Right renal pelvis (tissue), 4 donors: Measurements from ENCODE around the gene SPTSSB. TPM values are rescaled to one million over a fixed set of nuclear protein-coding genes. Genes with fewer than 3 reads are reported as not detected.

ENCODE experiments used
- DNase-seq, 4 donors: peaks; one replicate each; pipeline ENCODE4 v3.0.0-alpha.2; 2013; ENCODE audit warnings: low read depth in 4 of 4, low spot score in 3 of 4, missing footprints in 1 of 4
- polyA plus RNA-seq, 4 donors: library from polyadenylated mRNA; unstranded; fragments of 120-200 nt; gene quantifications; one replicate each; pipeline ENCODE4 v1.2.1, GENCODE V29; 2013; ENCODE audit not compliant: insufficient read length in 4 of 4

The SPTSSB gene
- polyA plus RNA-seq, 4 donors = 2.8 to 10.1 (median 4.8) TPM

GRCh38 chr3:161393310-161393709, 22.0 kb upstream of the SPTSSB start:
- no peak for DNase-seq

GRCh38 chr3:161392853-161393252, 21.5 kb upstream of the SPTSSB start:
- no peak for DNase-seq

GRCh38 chr3:161390200-161390599, 18.9 kb upstream of the SPTSSB start:
- DNase-seq = no peak

DNA sequence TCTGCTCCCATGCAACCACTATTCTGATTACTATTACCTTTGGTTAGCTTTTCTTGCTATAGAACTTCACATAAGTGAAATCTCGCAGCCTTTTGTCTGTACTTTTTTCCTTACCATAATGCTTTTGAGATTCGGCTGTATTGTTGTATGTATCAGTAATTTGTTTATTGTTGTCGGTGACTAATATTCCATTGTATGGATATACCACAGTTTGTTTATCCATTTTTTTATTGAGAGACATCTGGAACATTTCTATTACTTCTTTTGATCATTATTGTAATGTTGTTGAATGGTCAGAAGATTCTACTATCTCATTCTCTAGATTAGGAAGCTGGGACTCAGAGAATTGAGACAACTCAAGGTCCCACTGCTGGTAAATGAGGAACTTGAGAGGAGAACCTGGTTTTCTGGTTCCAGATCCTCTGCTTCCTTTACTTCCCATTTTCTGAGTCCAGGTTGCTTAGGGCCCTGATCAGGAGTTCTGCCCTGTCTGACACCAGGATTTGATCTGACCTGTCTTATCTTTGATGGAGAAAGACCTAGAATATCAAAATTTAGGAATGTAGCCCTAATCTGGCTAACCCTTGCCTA, 18.2 kb upstream of the SPTSSB start:
- DNase-seq = no peak

DNA sequence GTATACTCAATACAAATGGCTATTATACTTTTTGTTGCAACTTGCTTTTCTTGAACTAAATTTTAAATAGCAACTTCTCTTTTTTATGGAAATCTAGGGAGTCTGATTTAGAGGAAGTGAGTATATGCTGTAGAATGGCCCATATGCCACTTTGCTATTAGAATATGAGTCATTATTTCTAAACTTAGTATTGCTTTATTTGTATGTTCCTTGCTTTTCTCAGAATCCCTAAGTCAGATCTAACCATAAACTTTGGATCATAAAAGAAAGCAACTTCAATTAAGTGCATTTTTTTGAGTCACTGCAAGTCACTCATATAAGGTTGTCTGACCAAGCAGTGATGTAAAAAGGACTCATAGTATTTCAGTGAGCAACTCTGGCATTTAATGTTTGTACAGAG, 17.5 kb upstream of the SPTSSB start:
- no peak for DNase-seq

- DNase-seq = no peak
Observed at GRCh38 chr3:161386991-161387770, 15.9 kb upstream of the SPTSSB start.

DNA sequence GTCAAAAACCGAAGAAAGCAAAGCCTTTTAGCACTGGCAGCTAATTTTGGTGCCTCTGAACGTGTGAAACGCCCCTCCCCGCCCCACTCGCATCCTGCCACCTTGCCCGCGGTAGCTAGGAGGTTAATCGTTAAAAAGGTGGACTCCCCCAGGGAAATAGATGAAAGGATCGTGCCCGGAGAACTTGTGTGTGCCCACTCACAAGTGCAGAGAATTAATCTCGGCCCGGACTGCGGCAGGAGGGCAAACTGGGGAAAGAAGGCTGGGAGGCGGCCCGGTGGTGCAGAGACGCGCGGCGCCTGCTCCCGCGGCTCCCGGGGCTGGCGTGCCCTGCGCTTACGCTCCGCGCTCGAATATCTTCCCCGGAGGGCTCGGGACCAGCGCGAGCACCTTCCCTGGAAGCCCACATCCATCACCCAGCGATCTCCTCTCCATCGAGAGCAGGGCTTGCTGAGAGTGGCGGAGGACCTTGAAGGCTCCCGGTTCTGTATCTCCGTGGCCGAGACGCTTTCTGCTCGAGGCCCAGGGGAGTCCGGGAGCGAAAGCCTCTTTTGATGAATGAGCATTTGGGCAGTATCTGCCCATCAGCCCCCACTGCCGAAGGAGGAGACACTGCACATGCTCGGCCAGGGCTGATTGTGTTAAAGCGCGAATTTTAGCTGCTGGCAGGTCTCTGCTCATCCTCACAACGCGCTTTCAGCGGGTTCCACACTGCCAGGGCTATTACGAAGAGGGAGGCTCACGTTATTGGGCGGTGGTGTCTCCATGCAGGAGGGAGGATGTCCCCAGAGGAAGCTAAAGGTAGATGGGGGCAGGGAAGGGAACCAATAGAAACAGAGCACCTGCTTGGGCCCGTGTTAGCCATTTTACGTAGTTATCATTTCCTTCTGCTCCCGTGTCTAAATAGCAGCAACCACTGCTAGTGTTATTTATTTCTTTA, 1.3 kb upstream of the SPTSSB start:
- DNase-seq = peak in 3 of 4 donors; percentile 10 to 26 (median 14)

- DNase-seq = no peak
Observed at GRCh38 chr3:161369531-161369930, 1.8 kb downstream of the SPTSSB start.

DNA sequence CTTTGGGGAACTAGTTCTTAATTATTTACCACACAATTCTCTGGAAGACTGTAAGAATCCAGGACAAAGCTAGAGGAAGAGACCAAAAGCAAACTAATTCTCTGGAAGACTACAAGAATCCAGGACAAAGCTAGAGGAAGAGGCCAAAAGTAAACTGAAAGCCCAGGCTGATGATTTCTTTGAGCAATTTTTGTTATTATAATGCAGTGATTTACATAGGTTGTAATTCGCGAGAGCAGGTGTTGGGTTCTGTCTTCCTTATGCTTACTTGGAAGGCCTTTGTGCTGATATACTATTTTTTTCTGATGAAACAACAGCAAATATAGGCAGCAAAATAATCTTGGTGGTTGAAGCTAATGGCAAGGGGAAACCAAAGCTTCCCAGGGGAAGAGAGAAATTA, 5.2 kb downstream of the SPTSSB start:
- DNase-seq = no peak

DNA sequence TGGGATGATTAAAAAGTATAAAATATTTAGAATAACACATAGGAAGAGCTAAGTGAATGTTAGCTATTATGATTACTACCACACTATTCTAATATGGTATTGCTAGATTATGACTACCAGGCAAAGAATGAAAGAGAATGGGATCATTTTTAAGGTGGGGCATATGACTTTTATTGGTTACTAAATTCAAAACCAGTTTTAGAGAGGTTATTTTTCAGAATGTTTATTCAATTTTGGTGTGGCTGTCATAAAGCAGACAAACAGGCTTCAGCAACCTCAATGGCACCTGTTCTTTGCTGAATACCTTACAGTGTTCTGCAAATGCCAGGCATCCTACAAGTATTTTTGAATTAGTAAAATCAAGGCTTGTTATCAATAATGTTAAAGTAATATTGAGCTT, 12.8 kb downstream of the SPTSSB start:
- DNase-seq = no peak

DNA sequence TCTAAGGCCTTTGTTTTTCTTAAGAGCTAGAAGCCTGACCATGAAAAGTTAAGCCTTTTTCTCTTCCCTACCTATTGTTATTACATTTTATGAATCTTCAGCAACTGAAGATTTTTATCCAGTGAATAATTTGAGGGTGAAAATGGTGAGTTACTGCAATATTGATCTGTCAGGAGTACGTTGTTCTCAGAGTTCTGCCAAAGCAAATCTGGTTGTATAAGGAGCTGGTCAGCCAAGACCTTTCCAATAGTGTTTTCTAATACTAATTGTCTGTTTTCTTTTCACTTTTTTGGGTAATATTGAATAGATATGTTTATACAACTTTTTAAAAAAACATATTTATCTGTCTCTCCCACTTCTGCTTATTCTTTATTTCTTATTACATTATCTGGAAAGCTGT, 15.0 kb downstream of the SPTSSB start:
- DNase-seq = no peak

GRCh38 chr3:161355508-161355907, 15.8 kb downstream of the SPTSSB start:
- no peak for DNase-seq

GRCh38 chr3:161354554-161354953, 16.8 kb downstream of the SPTSSB start:
- DNase-seq = no peak

DNA sequence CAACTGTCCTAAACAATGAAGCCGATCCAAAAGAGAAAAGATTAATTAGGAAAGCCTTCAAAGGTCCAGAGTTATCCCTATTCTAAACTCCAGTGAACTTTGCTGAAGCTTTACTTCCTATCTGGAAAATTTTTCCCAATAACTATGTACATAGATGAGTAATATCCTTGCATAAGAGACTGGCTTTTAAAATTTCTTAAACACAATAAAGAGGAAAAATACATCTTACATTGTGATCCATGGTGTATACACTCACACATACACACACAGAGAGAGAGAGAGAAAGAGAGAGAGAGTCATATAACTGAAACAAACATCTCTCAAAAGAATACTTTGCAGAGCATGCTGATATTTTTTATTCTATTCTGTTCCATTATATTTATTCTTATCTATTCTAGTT, 20.0 kb downstream of the SPTSSB start:
- no peak for DNase-seq

- no peak for DNase-seq
Observed at GRCh38 chr3:161350916-161351315, 20.4 kb downstream of the SPTSSB start.

GRCh38 chr3:161349529-161350312, 21.6 kb downstream of the SPTSSB start:
- no peak for DNase-seq

GRCh38 chr3:161348796-161349400, 22.4 kb downstream of the SPTSSB start:
- DNase-seq = no peak

DNA sequence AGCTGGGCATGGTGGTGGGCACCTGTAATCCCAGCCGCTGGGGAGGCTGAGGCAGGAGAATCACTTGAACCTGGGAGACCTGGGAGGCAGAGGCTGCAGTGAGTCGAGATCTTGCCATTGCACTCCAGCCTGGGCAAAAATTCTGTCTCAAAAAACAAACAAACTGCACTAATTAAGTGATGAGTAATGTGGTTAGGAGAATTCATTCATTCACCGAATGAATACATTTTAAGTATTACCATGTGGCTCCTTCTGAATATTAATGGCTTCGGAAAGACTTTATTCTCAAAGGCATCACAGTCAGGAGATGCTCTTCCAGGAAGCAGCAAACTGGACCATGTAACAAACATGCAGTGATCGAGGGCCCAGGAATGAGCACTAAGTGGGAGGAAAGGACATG, 23.6 kb downstream of the SPTSSB start:
- no peak for DNase-seq

- no peak for DNase-seq
Observed at GRCh38 chr3:161345023-161345422, 26.3 kb downstream of the SPTSSB start.

DNA sequence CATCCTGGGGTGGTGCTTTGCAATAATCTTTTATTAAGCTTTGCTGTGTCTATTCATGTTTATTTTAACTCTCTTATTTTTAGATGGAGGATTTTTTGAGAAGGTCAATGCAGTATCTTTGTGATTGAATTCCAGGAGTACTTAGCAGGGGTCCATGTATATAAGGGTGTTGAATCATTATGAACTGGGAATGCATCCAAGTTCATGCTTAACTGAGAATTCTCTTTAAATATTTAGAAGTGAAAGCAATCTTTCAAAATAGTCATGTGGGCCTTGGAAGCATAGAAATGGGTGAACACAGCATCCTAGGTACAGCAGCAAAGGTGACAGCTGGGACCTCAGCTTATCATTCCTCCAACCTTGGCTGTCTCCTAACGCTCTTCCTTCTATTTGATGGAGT, 27.3 kb downstream of the SPTSSB start:
- no peak for DNase-seq
